ENCODE results near the gene KRTAP5-1. TPM values are rescaled to one million over a fixed set of nuclear protein-coding genes. Genes with fewer than 3 reads are reported as not detected.
"Not testable (repeated sequence)": the region's sequence is repeated elsewhere in the genome, so short reads cannot be mapped to it uniquely, and the experiment has no call there.

KRTAP5-1 gene
- polyA plus RNA-seq, 4 donors: 0.36 TPM; not detected in 3

DNA sequence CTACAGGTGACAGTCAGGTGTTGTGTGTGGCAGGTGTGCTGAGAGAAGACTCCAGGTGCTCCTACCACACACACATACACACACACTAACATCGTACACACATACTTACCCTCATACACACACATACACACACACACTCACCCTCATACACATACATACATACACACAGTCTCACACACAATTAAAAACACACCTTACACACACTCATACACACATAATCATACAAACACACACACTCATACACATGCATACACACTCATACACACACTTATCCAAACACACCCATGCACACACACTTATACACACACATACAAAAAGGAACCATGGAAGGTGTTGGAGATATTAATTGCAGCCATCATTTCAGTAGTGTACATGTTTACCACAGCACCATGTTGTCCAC lies 18.5 kb upstream of the KRTAP5-1 start:
- DNase-seq (ENCODE audit: low read depth in 4 of 4, low spot score in 3 of 4): no peak

- DNase-seq (ENCODE audit: low read depth in 4 of 4, low spot score in 3 of 4): not testable (repeated sequence)
Measured at GRCh38 chr11:1601663-1602062, 16.6 kb upstream of the KRTAP5-1 start.

- no peak for DNase-seq (ENCODE audit: low read depth in 4 of 4, low spot score in 3 of 4)
Measured at GRCh38 chr11:1600626-1601025, 15.5 kb upstream of the KRTAP5-1 start.

- no peak for DNase-seq (ENCODE audit: low read depth in 4 of 4, low spot score in 3 of 4)
Measured at GRCh38 chr11:1598816-1599215, 13.7 kb upstream of the KRTAP5-1 start.

GRCh38 chr11:1598406-1598805 lies 13.3 kb upstream of the KRTAP5-1 start:
- DNase-seq (ENCODE audit: low read depth in 4 of 4, low spot score in 3 of 4): not testable (repeated sequence)

- no peak for DNase-seq (ENCODE audit: low read depth in 4 of 4, low spot score in 3 of 4)
Measured at GRCh38 chr11:1597994-1598380, 12.9 kb upstream of the KRTAP5-1 start, which contains the start of gene KRTAP5-2. Gene KRTAP5-2 (minus strand): TSS chr11:1598294. CDS start chr11:1598250, 44 bp downstream.

- DNase-seq (ENCODE audit: low read depth in 4 of 4, low spot score in 3 of 4): no peak
Measured at GRCh38 chr11:1597331-1597993, 12.4 kb upstream of the KRTAP5-1 start.

GRCh38 chr11:1596576-1597121 lies 11.6 kb upstream of the KRTAP5-1 start:
- DNase-seq (ENCODE audit: low read depth in 4 of 4, low spot score in 3 of 4): not testable (repeated sequence)

GRCh38 chr11:1595994-1596575 lies 11.0 kb upstream of the KRTAP5-1 start:
- not testable (repeated sequence) for DNase-seq (ENCODE audit: low read depth in 4 of 4, low spot score in 3 of 4)

DNA sequence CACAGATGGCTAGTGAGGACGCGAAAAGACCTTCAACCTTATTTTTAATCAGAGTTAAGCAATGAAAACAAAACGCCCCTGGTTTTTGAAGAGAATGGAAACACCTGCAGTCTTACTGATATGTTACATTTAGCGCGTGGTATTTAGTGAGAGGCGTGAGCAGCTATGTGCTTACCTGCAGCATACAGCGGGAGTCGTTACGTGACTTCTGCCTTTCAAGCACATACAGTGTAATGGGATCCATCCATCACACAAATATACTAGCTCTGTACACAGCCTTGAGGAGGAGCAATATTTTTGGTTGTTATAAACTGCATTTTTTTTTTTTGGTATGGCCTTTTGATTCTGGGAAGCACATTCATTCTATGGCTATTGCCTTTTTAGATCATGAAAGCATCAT lies 7.5 kb upstream of the KRTAP5-1 start:
- DNase-seq (ENCODE audit: low read depth in 4 of 4, low spot score in 3 of 4): no peak

GRCh38 chr11:1589996-1590395 lies 4.9 kb upstream of the KRTAP5-1 start:
- DNase-seq (ENCODE audit: low read depth in 4 of 4, low spot score in 3 of 4): no peak

GRCh38 chr11:1589191-1589963 lies 4.3 kb upstream of the KRTAP5-1 start:
- not testable (repeated sequence) for DNase-seq (ENCODE audit: low read depth in 4 of 4, low spot score in 3 of 4)

- DNase-seq (ENCODE audit: low read depth in 4 of 4, low spot score in 3 of 4): no peak
Measured at GRCh38 chr11:1586699-1587098, 1.6 kb upstream of the KRTAP5-1 start.

DNA sequence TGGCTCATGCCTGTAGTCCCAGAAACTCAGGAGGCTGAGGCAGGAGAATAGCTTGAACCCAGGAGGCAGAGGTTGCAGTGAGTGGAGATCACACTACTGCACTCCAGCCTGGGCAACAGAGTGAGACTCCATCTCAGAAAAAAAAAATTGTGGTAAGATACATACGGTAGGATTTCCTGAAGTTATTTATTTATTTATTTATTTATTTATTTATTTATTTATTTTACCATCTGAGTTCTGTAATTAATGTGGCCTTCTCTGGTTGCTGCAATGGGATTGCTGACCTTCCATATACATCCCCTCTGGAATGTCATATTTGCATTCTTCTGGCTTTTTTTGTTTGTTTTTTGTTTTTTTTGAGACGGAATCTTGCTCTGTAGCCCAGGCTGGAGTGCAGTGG lies 2.2 kb downstream of the KRTAP5-1 start:
- not testable (repeated sequence) for DNase-seq (ENCODE audit: low read depth in 4 of 4, low spot score in 3 of 4)

GRCh38 chr11:1581976-1582375 lies 3.1 kb downstream of the KRTAP5-1 start:
- DNase-seq (ENCODE audit: low read depth in 4 of 4, low spot score in 3 of 4): no peak

GRCh38 chr11:1576825-1577224 lies 8.3 kb downstream of the KRTAP5-1 start:
- no peak for DNase-seq (ENCODE audit: low read depth in 4 of 4, low spot score in 3 of 4)

GRCh38 chr11:1575756-1576155 lies 9.3 kb downstream of the KRTAP5-1 start:
- not testable (repeated sequence) for DNase-seq (ENCODE audit: low read depth in 4 of 4, low spot score in 3 of 4)

GRCh38 chr11:1574933-1575242 lies 10.2 kb downstream of the KRTAP5-1 start:
- DNase-seq (ENCODE audit: low read depth in 4 of 4, low spot score in 3 of 4): no peak

- DNase-seq (ENCODE audit: low read depth in 4 of 4, low spot score in 3 of 4): no peak
Measured at GRCh38 chr11:1574238-1574932, 10.7 kb downstream of the KRTAP5-1 start.

GRCh38 chr11:1573903-1574237 lies 11.2 kb downstream of the KRTAP5-1 start:
- DNase-seq (ENCODE audit: low read depth in 4 of 4, low spot score in 3 of 4): no peak

Measured in right renal pelvis (tissue), 4 donors.